ENCODE measurements around the gene ENTR1. TPM values are rescaled to one million over a fixed set of nuclear protein-coding genes. Genes with fewer than 3 reads are reported as not detected.

ENTR1 gene
- total and polyA plus RNA-seq, 2 of the 13 experiments (the other 11 are each of a cell fraction or from before 2014, with no cell fraction given) = 70.1 to 76.4 TPM

GRCh38 chr9:136363106-136363948 is 47.1 kb downstream of the ENTR1 start, which contains the start of gene DNLZ (continued):
- peak; percentile 87; the same call in 1 of the 2 replicates for TF ChIP-seq ZNF34 (CRISPR knock-in tag; IDR thresholded peaks at IDR 0.05; ENCODE audit: borderline replicate concordance)
- TF ChIP-seq ZNF556 (CRISPR knock-in tag; IDR thresholded peaks at IDR 0.05; ENCODE audit: borderline replicate concordance) = peak; percentile 97
- TF ChIP-seq ZNF317 (CRISPR knock-in tag; IDR thresholded peaks at IDR 0.05) = no peak
- TF ChIP-seq ZNF776 (CRISPR knock-in tag; IDR thresholded peaks at IDR 0.05) = peak; percentile 33; the same call in 1 of the 2 replicates
- TF ChIP-seq ZNF160 (CRISPR knock-in tag; IDR thresholded peaks at IDR 0.05) = peak; percentile 76; the same call in 1 of the 2 replicates
- TF ChIP-seq HNF1A (IDR thresholded peaks at IDR 0.05; ENCODE audit: low read depth) = no peak
- peak; percentile 74; the same call in 1 of the 2 replicates for TF ChIP-seq HNF1A (CRISPR knock-in tag; IDR thresholded peaks at IDR 0.05; ENCODE audit: borderline replicate concordance)
- no peak for TF ChIP-seq CCAR2 (optimal IDR thresholded peaks at IDR 0.05; ENCODE audit: low read depth, low read length)
- TF ChIP-seq ZNF281 (CRISPR knock-in tag; IDR thresholded peaks at IDR 0.05; ENCODE audit: borderline replicate concordance) = peak; percentile 67; the same call in 1 of the 2 replicates
- TF ChIP-seq MNT (IDR thresholded peaks at IDR 0.05) = peak; percentile 47; the same call in 1 of the 2 replicates
- peak; percentile 24 for TF ChIP-seq CBX1 (IDR thresholded peaks at IDR 0.05; ENCODE audit: low read depth)
- peak; percentile 73; the same call in 1 of the 2 replicates for TF ChIP-seq ATF2 (CRISPR knock-in tag; IDR thresholded peaks at IDR 0.05)
- TF ChIP-seq ZNF616 (CRISPR knock-in tag; IDR thresholded peaks at IDR 0.05; ENCODE audit: low read depth) = peak; percentile 78; the same call in 1 of the 2 replicates
- TF ChIP-seq, protein P1, sequence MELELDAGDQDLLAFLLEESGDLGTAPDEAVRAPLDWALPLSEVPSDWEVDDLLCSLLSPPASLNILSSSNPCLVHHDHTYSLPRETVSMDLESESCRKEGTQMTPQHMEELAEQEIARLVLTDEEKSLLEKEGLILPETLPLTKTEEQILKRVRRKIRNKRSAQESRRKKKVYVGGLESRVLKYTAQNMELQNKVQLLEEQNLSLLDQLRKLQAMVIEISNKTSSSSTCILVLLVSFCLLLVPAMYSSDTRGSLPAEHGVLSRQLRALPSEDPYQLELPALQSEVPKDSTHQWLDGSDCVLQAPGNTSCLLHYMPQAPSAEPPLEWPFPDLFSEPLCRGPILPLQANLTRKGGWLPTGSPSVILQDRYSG (CRISPR knock-in tag; IDR thresholded peaks at IDR 0.05) = peak; percentile 89; the same call in 1 of the 2 replicates
- TF ChIP-seq RAD21 (CRISPR knock-in tag; IDR thresholded peaks at IDR 0.05) = peak; percentile 93

Data from HepG2 (cell line).